ENCODE results near the gene FMO1.

FMO1 gene

GRCh38 chr1:171206978-171207355, 41.3 kb upstream of the FMO1 start:
- TF ChIP-seq TCF4 (CRISPR knock-in tag; IDR thresholded peaks at IDR 0.05; ENCODE audit: borderline replicate concordance), result no peak
- TF ChIP-seq, protein P1, sequence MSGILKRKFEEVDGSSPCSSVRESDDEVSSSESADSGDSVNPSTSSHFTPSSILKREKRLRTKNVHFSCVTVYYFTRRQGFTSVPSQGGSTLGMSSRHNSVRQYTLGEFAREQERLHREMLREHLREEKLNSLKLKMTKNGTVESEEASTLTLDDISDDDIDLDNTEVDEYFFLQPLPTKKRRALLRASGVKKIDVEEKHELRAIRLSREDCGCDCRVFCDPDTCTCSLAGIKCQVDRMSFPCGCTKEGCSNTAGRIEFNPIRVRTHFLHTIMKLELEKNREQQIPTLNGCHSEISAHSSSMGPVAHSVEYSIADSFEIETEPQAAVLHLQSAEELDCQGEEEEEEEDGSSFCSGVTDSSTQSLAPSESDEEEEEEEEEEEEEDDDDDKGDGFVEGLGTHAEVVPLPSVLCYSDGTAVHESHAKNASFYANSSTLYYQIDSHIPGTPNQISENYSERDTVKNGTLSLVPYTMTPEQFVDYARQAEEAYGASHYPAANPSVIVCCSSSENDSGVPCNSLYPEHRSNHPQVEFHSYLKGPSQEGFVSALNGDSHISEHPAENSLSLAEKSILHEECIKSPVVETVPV (CRISPR knock-in tag; IDR thresholded peaks at IDR 0.05), result no peak
- no peak for ATAC-seq

DNA sequence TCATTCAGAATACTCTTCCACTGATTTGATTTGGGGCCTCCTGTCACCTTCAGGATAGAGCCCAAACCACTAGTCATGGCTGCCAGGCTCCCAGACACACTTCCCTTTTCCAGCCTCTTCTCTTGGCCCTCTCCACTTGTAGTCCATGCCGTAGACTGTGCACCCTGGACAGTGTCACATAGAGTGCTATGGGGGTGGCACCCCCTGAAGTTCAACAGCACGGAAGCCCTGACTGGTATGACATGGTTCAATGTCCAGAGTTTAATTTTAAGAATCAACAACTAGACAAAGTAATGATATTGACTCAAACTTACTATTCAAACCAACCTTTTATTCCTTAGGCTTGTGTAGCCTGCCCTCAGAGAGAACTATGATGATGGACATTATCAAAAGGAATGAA, 40.9 kb upstream of the FMO1 start:
- TF ChIP-seq, protein P2, sequence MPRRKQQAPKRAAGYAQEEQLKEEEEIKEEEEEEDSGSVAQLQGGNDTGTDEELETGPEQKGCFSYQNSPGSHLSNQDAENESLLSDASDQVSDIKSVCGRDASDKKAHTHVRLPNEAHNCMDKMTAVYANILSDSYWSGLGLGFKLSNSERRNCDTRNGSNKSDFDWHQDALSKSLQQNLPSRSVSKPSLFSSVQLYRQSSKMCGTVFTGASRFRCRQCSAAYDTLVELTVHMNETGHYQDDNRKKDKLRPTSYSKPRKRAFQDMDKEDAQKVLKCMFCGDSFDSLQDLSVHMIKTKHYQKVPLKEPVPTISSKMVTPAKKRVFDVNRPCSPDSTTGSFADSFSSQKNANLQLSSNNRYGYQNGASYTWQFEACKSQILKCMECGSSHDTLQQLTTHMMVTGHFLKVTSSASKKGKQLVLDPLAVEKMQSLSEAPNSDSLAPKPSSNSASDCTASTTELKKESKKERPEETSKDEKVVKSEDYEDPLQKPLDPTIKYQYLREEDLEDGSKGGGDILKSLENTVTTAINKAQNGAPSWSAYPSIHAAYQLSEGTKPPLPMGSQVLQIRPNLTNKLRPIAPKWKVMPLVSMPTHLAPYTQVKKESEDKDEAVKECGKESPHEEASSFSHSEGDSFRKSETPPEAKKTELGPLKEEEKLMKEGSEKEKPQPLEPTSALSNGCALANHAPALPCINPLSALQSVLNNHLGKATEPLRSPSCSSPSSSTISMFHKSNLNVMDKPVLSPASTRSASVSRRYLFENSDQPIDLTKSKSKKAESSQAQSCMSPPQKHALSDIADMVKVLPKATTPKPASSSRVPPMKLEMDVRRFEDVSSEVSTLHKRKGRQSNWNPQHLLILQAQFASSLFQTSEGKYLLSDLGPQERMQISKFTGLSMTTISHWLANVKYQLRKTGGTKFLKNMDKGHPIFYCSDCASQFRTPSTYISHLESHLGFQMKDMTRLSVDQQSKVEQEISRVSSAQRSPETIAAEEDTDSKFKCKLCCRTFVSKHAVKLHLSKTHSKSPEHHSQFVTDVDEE (CRISPR knock-in tag; IDR thresholded peaks at IDR 0.05), result no peak
- TF ChIP-seq ZFP30 (CRISPR knock-in tag; IDR thresholded peaks at IDR 0.05) (no peak), ZNF70 (CRISPR knock-in tag; IDR thresholded peaks at IDR 0.05) (no peak), CREB5 (CRISPR knock-in tag; IDR thresholded peaks at IDR 0.05; ENCODE audit: low read depth) (no peak), ESRRG (CRISPR knock-in tag; IDR thresholded peaks at IDR 0.05) (no peak), CSDC2 (CRISPR knock-in tag; IDR thresholded peaks at IDR 0.05) (no peak), TCF4 (CRISPR knock-in tag; IDR thresholded peaks at IDR 0.05; ENCODE audit: borderline replicate concordance) (no peak), ARNTL (CRISPR knock-in tag; IDR thresholded peaks at IDR 0.05; ENCODE audit: borderline replicate concordance, low read depth) (no peak), BACH2 (CRISPR knock-in tag; IDR thresholded peaks at IDR 0.05; ENCODE audit: borderline replicate concordance) (no peak), ISL1 (CRISPR knock-in tag; IDR thresholded peaks at IDR 0.05) (no peak), ZC3H10 (CRISPR knock-in tag; IDR thresholded peaks at IDR 0.05) (no peak)
- TF ChIP-seq, protein P3, sequence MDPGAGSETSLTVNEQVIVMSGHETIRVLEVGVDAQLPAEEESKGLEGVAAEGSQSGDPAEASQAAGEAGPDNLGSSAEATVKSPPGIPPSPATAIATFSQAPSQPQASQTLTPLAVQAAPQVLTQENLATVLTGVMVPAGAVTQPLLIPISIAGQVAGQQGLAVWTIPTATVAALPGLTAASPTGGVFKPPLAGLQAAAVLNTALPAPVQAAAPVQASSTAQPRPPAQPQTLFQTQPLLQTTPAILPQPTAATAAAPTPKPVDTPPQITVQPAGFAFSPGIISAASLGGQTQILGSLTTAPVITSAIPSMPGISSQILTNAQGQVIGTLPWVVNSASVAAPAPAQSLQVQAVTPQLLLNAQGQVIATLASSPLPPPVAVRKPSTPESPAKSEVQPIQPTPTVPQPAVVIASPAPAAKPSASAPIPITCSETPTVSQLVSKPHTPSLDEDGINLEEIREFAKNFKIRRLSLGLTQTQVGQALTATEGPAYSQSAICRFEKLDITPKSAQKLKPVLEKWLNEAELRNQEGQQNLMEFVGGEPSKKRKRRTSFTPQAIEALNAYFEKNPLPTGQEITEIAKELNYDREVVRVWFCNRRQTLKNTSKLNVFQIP (CRISPR knock-in tag; IDR thresholded peaks at IDR 0.05; ENCODE audit: borderline replicate concordance, low read depth), result no peak

GRCh38 chr1:171210355-171210754, 37.9 kb upstream of the FMO1 start:
- no peak for ATAC-seq
- TF ChIP-seq ESRRG (CRISPR knock-in tag; IDR thresholded peaks at IDR 0.05) (no peak), SNAI2 (CRISPR knock-in tag; IDR thresholded peaks at IDR 0.05) (no peak), ZNF565 (CRISPR knock-in tag; conservative IDR thresholded peaks at IDR 0.05; ENCODE audit: low read depth) (no peak), CSDC2 (CRISPR knock-in tag; IDR thresholded peaks at IDR 0.05) (no peak)

More for the DNA sequence above, 40.9 kb upstream of the FMO1 start:
- no peak for ATAC-seq

DNA sequence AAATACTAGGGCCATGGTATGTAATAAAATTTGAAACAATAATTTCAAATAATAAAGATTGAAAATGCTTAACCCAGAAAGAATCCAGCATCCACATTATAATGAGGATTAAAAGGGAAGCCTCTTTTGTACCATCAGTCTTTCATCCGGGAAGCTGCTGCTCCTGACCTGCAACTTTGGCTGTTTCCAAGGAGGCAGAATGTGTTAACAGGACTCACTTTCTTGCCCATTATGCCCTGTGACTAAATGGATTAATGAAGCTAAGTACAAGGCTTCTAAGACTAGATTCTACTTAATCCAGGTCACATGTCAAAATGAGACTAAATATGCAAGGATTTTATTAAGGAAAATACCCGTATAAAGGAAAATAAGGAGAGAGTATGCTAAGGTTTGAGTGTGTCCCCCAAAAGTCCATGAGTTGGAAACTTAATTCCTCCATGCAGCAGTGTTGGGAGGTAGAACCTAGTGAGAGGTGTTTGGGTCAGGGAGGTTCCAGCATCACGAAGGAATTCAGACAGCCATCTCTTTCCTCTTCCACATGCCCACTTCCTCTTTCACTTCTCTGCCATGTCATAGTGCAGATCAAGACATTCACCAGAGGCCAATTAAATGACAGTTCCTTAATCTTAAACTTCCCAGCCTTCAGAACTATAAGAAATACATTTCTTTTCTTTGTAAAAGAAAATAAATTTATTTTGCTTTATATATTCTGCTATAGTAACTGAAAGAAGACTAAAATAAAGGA, 35.5 kb upstream of the FMO1 start:
- TF ChIP-seq GLIS3 (CRISPR knock-in tag; IDR thresholded peaks at IDR 0.05), result no peak
- TF ChIP-seq CSDC2 (CRISPR knock-in tag; IDR thresholded peaks at IDR 0.05), result no peak
- no peak for TF ChIP-seq ESRRG (CRISPR knock-in tag; IDR thresholded peaks at IDR 0.05)
- no peak for TF ChIP-seq PPARA (CRISPR knock-in tag; IDR thresholded peaks at IDR 0.05; ENCODE audit: borderline replicate concordance)
- no peak for ATAC-seq

DNA sequence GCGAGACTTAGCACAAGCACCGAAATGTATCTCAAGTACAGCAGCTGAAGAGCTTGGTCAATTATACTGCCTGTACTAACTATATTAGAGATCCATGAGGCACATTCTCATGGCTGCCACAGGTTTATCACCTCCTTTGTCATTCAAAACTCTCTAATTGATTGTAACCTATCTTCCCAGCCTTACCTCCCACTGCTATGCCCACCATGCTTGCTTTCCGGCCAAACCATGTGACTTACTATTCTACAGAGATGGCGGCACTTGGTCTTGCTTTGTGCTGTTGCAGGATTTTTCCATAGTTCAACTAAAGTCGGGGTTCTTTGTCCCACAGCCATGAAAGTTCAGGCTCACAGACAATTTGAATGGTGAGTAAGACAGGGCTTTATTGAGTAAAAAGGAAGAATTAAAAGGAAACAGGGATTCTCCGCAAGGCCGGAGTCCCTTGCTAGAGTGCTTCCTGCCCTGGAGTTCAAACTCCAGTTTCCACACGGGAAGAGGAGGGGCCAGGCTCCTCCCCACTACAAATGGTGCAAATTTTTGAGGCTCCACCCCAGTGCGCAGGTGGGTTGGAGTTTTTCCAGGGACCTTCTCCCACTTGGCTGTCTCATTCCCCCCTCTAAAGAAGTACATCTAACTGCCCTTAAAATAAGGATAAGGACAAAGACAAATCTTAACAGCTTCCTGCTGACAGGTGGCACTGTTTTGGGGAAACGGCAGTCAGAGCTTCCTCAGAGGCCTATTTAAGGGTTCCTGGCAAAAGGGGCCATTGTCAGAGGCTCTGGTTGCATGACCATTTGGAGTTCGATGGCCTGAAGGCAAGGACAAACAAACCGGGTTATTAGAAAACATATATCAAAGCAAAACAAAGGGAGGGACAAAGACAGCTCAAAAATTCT, 34.5 kb upstream of the FMO1 start:
- ATAC-seq, result peak; percentile 49; the same call in 2 of the 3 replicates
- no peak for TF ChIP-seq ZFP30 (CRISPR knock-in tag; IDR thresholded peaks at IDR 0.05)
- TF ChIP-seq ZNF565 (CRISPR knock-in tag; conservative IDR thresholded peaks at IDR 0.05; ENCODE audit: low read depth), result no peak
- TF ChIP-seq CREB5 (CRISPR knock-in tag; IDR thresholded peaks at IDR 0.05; ENCODE audit: low read depth), result no peak
- no peak for TF ChIP-seq GLIS3 (CRISPR knock-in tag; IDR thresholded peaks at IDR 0.05)
- no peak for TF ChIP-seq CSDC2 (CRISPR knock-in tag; IDR thresholded peaks at IDR 0.05)
- TF ChIP-seq TOX (CRISPR knock-in tag; IDR thresholded peaks at IDR 0.05; ENCODE audit: borderline replicate concordance), result no peak
- TF ChIP-seq ESRRG (CRISPR knock-in tag; IDR thresholded peaks at IDR 0.05), result no peak
- TF ChIP-seq SNAI2 (CRISPR knock-in tag; IDR thresholded peaks at IDR 0.05), result no peak
- TF ChIP-seq, protein P3 (CRISPR knock-in tag; IDR thresholded peaks at IDR 0.05; ENCODE audit: borderline replicate concordance, low read depth), result no peak
- TF ChIP-seq, protein P1 (CRISPR knock-in tag; IDR thresholded peaks at IDR 0.05), result no peak
- no peak for TF ChIP-seq RARB (CRISPR knock-in tag; IDR thresholded peaks at IDR 0.05)
